ENCODE measurements around the gene TENM3.

- TF ChIP-seq ZNF8 (CRISPR knock-in tag; IDR thresholded peaks at IDR 0.05) (no peak), ZFP3 (CRISPR knock-in tag; IDR thresholded peaks at IDR 0.05) (no peak)
Observed at GRCh38 chr4:182846036-182846435, 602.8 kb downstream of the TENM3 start.
